Gastroesophageal sphincter (tissue), 3 donors: ENCODE results near the gene IMP4.

Source experiments
- CTCF ChIP-seq, 4 experiments: fragments of 200-600 bp in 2 of 4; fragments of 450-650 bp in 2 of 4; sonication (generic) in 1 of 4; IDR thresholded peaks; one replicate each; pipeline ENCODE4 v1.5.1; 2017 to 2019; ENCODE audit warnings: antibody characterized with exemption in 4 of 4, mild to moderate bottlenecking in 2 of 4, moderate library complexity in 2 of 4
- POLR2A ChIP-seq, 2 donors: fragments of 450-650 bp; IDR thresholded peaks; one replicate each; pipeline ENCODE4 v1.6.1; 2017; ENCODE audit warnings: antibody characterized with exemption in 2 of 2, mild to moderate bottlenecking in 2 of 2, moderate library complexity in 1 of 2

GRCh38 chr2:130300258-130300969 is 42.3 kb upstream of the IMP4 start:
- TF ChIP-seq CTCF (IDR thresholded peaks at IDR 0.05) (no peak), POLR2A (IDR thresholded peaks at IDR 0.05) (no peak)
